ENCODE results near the gene TIFAB. TPM values are rescaled to one million over a fixed set of nuclear protein-coding genes. Genes with fewer than 3 reads are reported as not detected.

The TIFAB gene
- total RNA-seq, 1 experiment from 2014 or later: not detected

- Histone ChIP-seq H3K4me1 (ENCODE audit: control insufficient read depth in 1 of 2, insufficient read depth in 2 of 2, low read length in 2 of 2) (no peaks in the 10 kb centered on the region), H3K79me2 (ENCODE audit: insufficient read depth, low read length) (no peaks in the 10 kb centered on the region), H3K4me2 (ENCODE audit: low read length) (no peak overlapping the region), H3K4me3 (replicated peaks in 1 of 2; ENCODE audit: low read depth in 1 of 2, low read length in 2 of 2) (no peak overlapping the region), H2AFZ (ENCODE audit: low read depth, low read length, poor library complexity, severe bottlenecking) (no peak overlapping the region), H3K9me2 (ENCODE audit: insufficient read depth) (no peaks in the 10 kb centered on the region; the same call in 1 of the 2 replicates), H3K27ac (ENCODE audit: low read depth, low read length) (no peak overlapping the region), H4K20me1 (ENCODE audit: insufficient read depth) (no peaks in the 10 kb centered on the region), H3K9me3 (ENCODE audit: control insufficient read depth in 1 of 2, insufficient read depth in 1 of 2, low read depth in 1 of 2, low read length in 2 of 2) (no peaks in the 10 kb centered on the region), H3K9ac (ENCODE audit: low read length) (no peak overlapping the region), H3K27me3 (ENCODE audit: insufficient read depth, low read length) (no peaks in the 10 kb centered on the region; the same call in 1 of the 2 replicates), H3K36me3 (ENCODE audit: control insufficient read depth in 1 of 2, insufficient read depth in 2 of 2, low read length in 2 of 2) (no peaks in the 10 kb centered on the region)
- DNase-seq (ENCODE audit: low read depth, low spot score): no peak
- TF ChIP-seq ELF1 (IDR thresholded peaks at IDR 0.05; ENCODE audit: borderline replicate concordance, low read depth) (no peak), YY1 (IDR thresholded peaks at IDR 0.05; ENCODE audit: extremely low read depth, insufficient replicate concordance, low read depth, low read length) (no peak), CEBPB (IDR thresholded peaks at IDR 0.05; ENCODE audit: low read depth) (no peak), MAX (IDR thresholded peaks at IDR 0.05) (no peak), TCF7L2 (IDR thresholded peaks at IDR 0.05; ENCODE audit: borderline replicate concordance, extremely low read depth, insufficient read depth, insufficient read length) (no peak), FOSL1 (IDR thresholded peaks at IDR 0.05; ENCODE audit: low read depth) (no peak), POLR2AphosphoS5 (IDR thresholded peaks at IDR 0.05; ENCODE audit: low read depth, low read length) (no peak)
- TF ChIP-seq, protein P1, sequence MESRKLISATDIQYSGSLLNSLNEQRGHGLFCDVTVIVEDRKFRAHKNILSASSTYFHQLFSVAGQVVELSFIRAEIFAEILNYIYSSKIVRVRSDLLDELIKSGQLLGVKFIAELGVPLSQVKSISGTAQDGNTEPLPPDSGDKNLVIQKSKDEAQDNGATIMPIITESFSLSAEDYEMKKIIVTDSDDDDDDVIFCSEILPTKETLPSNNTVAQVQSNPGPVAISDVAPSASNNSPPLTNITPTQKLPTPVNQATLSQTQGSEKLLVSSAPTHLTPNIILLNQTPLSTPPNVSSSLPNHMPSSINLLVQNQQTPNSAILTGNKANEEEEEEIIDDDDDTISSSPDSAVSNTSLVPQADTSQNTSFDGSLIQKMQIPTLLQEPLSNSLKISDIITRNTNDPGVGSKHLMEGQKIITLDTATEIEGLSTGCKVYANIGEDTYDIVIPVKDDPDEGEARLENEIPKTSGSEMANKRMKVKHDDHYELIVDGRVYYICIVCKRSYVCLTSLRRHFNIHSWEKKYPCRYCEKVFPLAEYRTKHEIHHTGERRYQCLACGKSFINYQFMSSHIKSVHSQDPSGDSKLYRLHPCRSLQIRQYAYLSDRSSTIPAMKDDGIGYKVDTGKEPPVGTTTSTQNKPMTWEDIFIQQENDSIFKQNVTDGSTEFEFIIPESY (IDR thresholded peaks at IDR 0.05; ENCODE audit: extremely low read depth, insufficient replicate concordance, low read length): no peak
- no peak for ATAC-seq
- ChIA-PET RAD21 (ENCODE audit: low non-redundant PET in 1 of 2, low total read pairs in 2 of 2, uncharacterized antibody in 2 of 2, unreplicated experiment in 2 of 2) (no interaction called here), CTCF (interaction anchor here (2.6 kb wide), 1 partner anchor 12 kb away, joined by 8 read pairs; no protein-coding TSS in a partner anchor), POLR2A (no interaction called here)
- intact Hi-C loops (cut with micrococcal nuclease): loop anchor here (10.0 kb wide), 1 partner anchor 604 kb away; no protein-coding TSS in a partner anchor
- no TSS peak for BruUV-seq (replicated peaks)
Observed at GRCh38 chr5:135450336-135450735, 1.8 kb downstream of the TIFAB start.

Measured in HCT116 (cell line).